Fibroblast of pulmonary artery (primary cell): ENCODE data around the gene PCDHGB6.
"Not testable (repeated sequence)": the region's sequence is repeated elsewhere in the genome, so short reads cannot be mapped to it uniquely, and the experiment has no call there.

Source experiments
- DNase-seq: peaks from one replicate; pipeline ENCODE4 v3.0.0-alpha.2; 2010; ENCODE audit warnings: low read depth
- H3K4me3 ChIP-seq: replicated peaks from 2 replicates; pipeline ENCODE4 v1.5.1; 2011; ENCODE audit warnings: low read depth, mild to moderate bottlenecking, control low read depth, low read length, moderate library complexity
- CTCF ChIP-seq: IDR thresholded peaks from 2 replicates; pipeline ENCODE4 v1.5.1; 2011; ENCODE audit warnings: mild to moderate bottlenecking, control low read depth, low read length, inconsistent platforms; ENCODE audit errors: missing control alignments

Gene PCDHGB6

GRCh38 chr5:141393267-141393666 is 14.6 kb upstream of the PCDHGB6 start:
- DNase-seq, result no peak
- H3K4me3 ChIP-seq, result no peak overlapping the region
- no peak for TF ChIP-seq CTCF

GRCh38 chr5:141394401-141395187 is 13.2 kb upstream of the PCDHGB6 start:
- DNase-seq, H3K4me3 ChIP-seq: not testable (repeated sequence)

GRCh38 chr5:141397756-141398551 is 9.9 kb upstream of the PCDHGB6 start, which contains the start of gene PCDHGB5:
Gene PCDHGB5 (plus strand): TSS chr5:141397947. CDS start chr5:141398128, 181 bp downstream.
- TF ChIP-seq CTCF, result peak; percentile 64
- peak within 1 kb of the TSS; percentile 50 for H3K4me3 ChIP-seq
- DNase-seq, result peak; percentile 78

GRCh38 chr5:141398608-141399007 is 9.2 kb upstream of the PCDHGB6 start:
- no peak for DNase-seq
- TF ChIP-seq CTCF, result no peak
- peak overlapping the region; percentile 28 for H3K4me3 ChIP-seq

GRCh38 chr5:141399555-141400258 is 8.1 kb upstream of the PCDHGB6 start:
- no peak for DNase-seq
- peak overlapping the region; percentile 12 for H3K4me3 ChIP-seq
- TF ChIP-seq CTCF, result no peak

- peak; percentile 56 for DNase-seq
- peak; percentile 38 for TF ChIP-seq CTCF
- peak within 1 kb of the TSS; percentile 42 for H3K4me3 ChIP-seq
Measured at GRCh38 chr5:141402553-141403243, 5.1 kb upstream of the PCDHGB6 start, which contains the start of gene PCDHGA9. Gene PCDHGA9 (plus strand): TSS chr5:141402778. CDS start chr5:141402953, 175 bp downstream.

- TF ChIP-seq CTCF, result no peak
- DNase-seq, result no peak
- no peak overlapping the region for H3K4me3 ChIP-seq
Measured at GRCh38 chr5:141403387-141403786, 4.4 kb upstream of the PCDHGB6 start.
